HG03460 (cell line): ENCODE data around the gene MNDA.
"Not testable (repeated sequence)": the region's sequence is repeated elsewhere in the genome, so short reads cannot be mapped to it uniquely, and the experiment has no call there.

Source experiments
- ATAC-seq: cut with Tn5 transposase; IDR thresholded peaks from one replicate; pipeline ENCODE4 v1.9.1; 2021; ENCODE audit not compliant: unreplicated experiment

Gene MNDA

GRCh38 chr1:158836038-158836437 is 4.9 kb downstream of the MNDA start:
- ATAC-seq = no peak

- ATAC-seq = no peak
These were observed 7.5 kb downstream of the MNDA start for GRCh38 chr1:158838660-158839059.

GRCh38 chr1:158839566-158839965 is 8.4 kb downstream of the MNDA start:
- ATAC-seq = no peak

- ATAC-seq = no peak
These were observed 9.1 kb downstream of the MNDA start for GRCh38 chr1:158840236-158840635.

- no peak for ATAC-seq
These were observed 33.4 kb downstream of the MNDA start for GRCh38 chr1:158864595-158864994.

GRCh38 chr1:158870438-158870837 is 39.3 kb downstream of the MNDA start:
- not testable (repeated sequence) for ATAC-seq

- ATAC-seq = no peak
These were observed 42.0 kb downstream of the MNDA start for GRCh38 chr1:158873141-158873540.

- no peak for ATAC-seq
These were observed 62.5 kb downstream of the MNDA start for GRCh38 chr1:158893654-158894053.

- no peak for ATAC-seq
These were observed 67.6 kb downstream of the MNDA start for GRCh38 chr1:158898722-158899121.
